HepG2 (cell line): ENCODE measurements around the gene TDRD9. TPM values are rescaled to one million over a fixed set of nuclear protein-coding genes. Genes with fewer than 3 reads are reported as not detected.

Experiments
- ARNT2 ChIP-seq: sonication (generic); formaldehyde crosslinking; IDR thresholded peaks from 2 replicates; pipeline ENCODE4 v1.8.0; 2022; ENCODE audit warnings: mild to moderate bottlenecking, low read depth, missing genetic modification reagents, moderate library complexity
- ATF7 ChIP-seq, 2 experiments: fragments of 450-650 bp in 1 of 2; sonication (generic) in 1 of 2; formaldehyde crosslinking in 1 of 2; IDR thresholded peaks; 2 replicates each; pipeline versions ENCODE4 v1.4.0 to v1.6.1; 2016 to 2020; ENCODE audit warnings: antibody characterized with exemption in 1 of 2, mild to moderate bottlenecking in 1 of 2, missing genetic modification reagents in 1 of 2
- GABPA ChIP-seq, 2 experiments: IDR thresholded peaks; 2 replicates each; pipeline ENCODE4 v1.6.1; 2011 to 2016; ENCODE audit warnings: low read depth in 2 of 2, low read length in 1 of 2, missing biosample characterization in 1 of 2, missing genetic modification characterization in 1 of 2
- HMG20A ChIP-seq: IDR thresholded peaks from 2 replicates; pipeline ENCODE4 v1.6.1; 2016; ENCODE audit warnings: borderline replicate concordance
- MAF1 ChIP-seq: sonication (generic); formaldehyde crosslinking; IDR thresholded peaks from 2 replicates; pipeline ENCODE4 v1.5.0; 2020; ENCODE audit warnings: missing genetic modification reagents, borderline replicate concordance
- MED13 ChIP-seq: sonication (generic); formaldehyde crosslinking; IDR thresholded peaks from 2 replicates; pipeline ENCODE4 v1.5.0; 2020; ENCODE audit warnings: missing genetic modification reagents
- MNT ChIP-seq: fragments of 450-650 bp; IDR thresholded peaks from 2 replicates; pipeline ENCODE4 v1.6.1; 2016
- NFE2 ChIP-seq: sonication (generic); formaldehyde crosslinking; IDR thresholded peaks from 2 replicates; pipeline ENCODE4 v1.4.0; 2020; ENCODE audit warnings: missing genetic modification reagents
- NR2F6 ChIP-seq, 2 experiments: IDR thresholded peaks; 2 replicates each; pipeline ENCODE4 v1.6.1; 2016; ENCODE audit warnings: antibody characterized with exemption in 1 of 2, mild to moderate bottlenecking in 1 of 2
- RELA ChIP-seq: sonication (generic); formaldehyde crosslinking; IDR thresholded peaks from 2 replicates; pipeline ENCODE4 v1.4.0; 2020; ENCODE audit warnings: missing genetic modification reagents
- REST ChIP-seq, 2 experiments: IDR thresholded peaks; 2 replicates each; pipeline ENCODE4 v1.6.1; 2011 to 2012; ENCODE audit warnings: low read length in 2 of 2, borderline replicate concordance in 1 of 2, low read depth in 1 of 2, mild to moderate bottlenecking in 1 of 2, moderate library complexity in 1 of 2
- RXRA ChIP-seq: sonication (generic); formaldehyde crosslinking; IDR thresholded peaks from 2 replicates; pipeline ENCODE4 v1.5.1; 2020; ENCODE audit warnings: missing genetic modification reagents
- RXRB ChIP-seq: IDR thresholded peaks from 2 replicates; pipeline ENCODE4 v1.6.1; 2016; ENCODE audit warnings: borderline replicate concordance, missing genetic modification reagents, missing compliant biosample characterization
- TOPORS ChIP-seq: sonication (generic); formaldehyde crosslinking; IDR thresholded peaks from 2 replicates; pipeline ENCODE4 v1.8.0; 2023; ENCODE audit warnings: mild to moderate bottlenecking, missing genetic modification reagents
- ZNF367 ChIP-seq: sonication (generic); formaldehyde crosslinking; IDR thresholded peaks from 2 replicates; pipeline ENCODE4 v1.4.0; 2020; ENCODE audit warnings: missing genetic modification reagents, borderline replicate concordance
- ZNF687 ChIP-seq: sonication (generic); formaldehyde crosslinking; IDR thresholded peaks from 2 replicates; pipeline ENCODE4 v1.5.1; 2020; ENCODE audit warnings: mild to moderate bottlenecking, missing genetic modification reagents, moderate library complexity
- ZNF720 ChIP-seq: sonication (generic); formaldehyde crosslinking; IDR thresholded peaks from 2 replicates; pipeline ENCODE4 v1.4.0; 2020; ENCODE audit warnings: missing genetic modification reagents
- ZNF746 ChIP-seq: sonication (generic); formaldehyde crosslinking; IDR thresholded peaks from 2 replicates; pipeline ENCODE4 v1.8.0; 2022; ENCODE audit warnings: mild to moderate bottlenecking, missing genetic modification reagents
- ZSCAN30 ChIP-seq: sonication (generic); formaldehyde crosslinking; IDR thresholded peaks from 2 replicates; pipeline ENCODE4 v1.5.0; 2020; ENCODE audit warnings: mild to moderate bottlenecking, missing genetic modification reagents
- polyA plus RNA-seq, 8 experiments: library from polyadenylated mRNA; depleted of rRNA in 3 of 8; stranded (reverse) in 7 of 8; unstranded in 1 of 8; fragments of >200 nt; fragmentation: Illumina TruSeq in 4 of 8; extraction: Trizol in 4 of 8; gene quantifications; 2 replicates each; pipeline versions ENCODE4 v1.2.1 to v1.2.3, GENCODE V29; 2011 to 2016; ENCODE audit warnings: low read depth in 4 of 8, missing spikeins in 1 of 8, mixed read lengths in 1 of 8; ENCODE audit not compliant: insufficient read depth in 1 of 8
- total RNA-seq, 5 experiments: library from RNA; depleted of rRNA; stranded (reverse); fragments of >200 nt; fragmentation: Illumina TruSeq; extraction: Trizol; gene quantifications; 2 replicates each; pipeline ENCODE4 v1.2.3, GENCODE V29; 2016; ENCODE audit warnings: low read depth in 1 of 5

The TDRD9 gene
- total and polyA plus RNA-seq, 2 of the 13 experiments (the other 11 are each of a cell fraction or from before 2014, with no cell fraction given) = not detected

GRCh38 chr14:103889313-103890051 lies 38.8 kb upstream of the TDRD9 start (continued):
- TF ChIP-seq MNT (no peak), ZSCAN30 (CRISPR knock-in tag) (no peak), NFE2 (CRISPR knock-in tag) (no peak), MED13 (CRISPR knock-in tag) (no peak), NR2F6 (IDR thresholded peaks at IDR 0.05) (no peak), NR2F6 (CRISPR knock-in tag; IDR thresholded peaks at IDR 0.05) (no peak), TOPORS (CRISPR knock-in tag) (no peak; the same call in 1 of the 2 replicates), ZNF746 (CRISPR knock-in tag) (peak; percentile 44; the same call in 1 of the 2 replicates), ZNF687 (peak; percentile 93), RXRB (CRISPR knock-in tag) (0 out of 2 replicates have a peak, but pooled peaks have one; percentile 7), HMG20A (CRISPR knock-in tag) (0 out of 2 replicates have a peak, but pooled peaks have one; percentile 15), ZNF720 (no peak), ARNT2 (CRISPR knock-in tag) (peak; percentile 35; the same call in 1 of the 2 replicates), MAF1 (CRISPR knock-in tag) (peak; percentile 68; the same call in 1 of the 2 replicates), RXRA (CRISPR knock-in tag) (0 out of 2 replicates have a peak, but pooled peaks have one; percentile 52), REST (IDR thresholded peaks at IDR 0.05; ENCODE audit: borderline replicate concordance in 1 of 2, low read depth in 1 of 2, low read length in 2 of 2) (no peak), RELA (CRISPR knock-in tag) (no peak), ATF7 (IDR thresholded peaks at IDR 0.05) (no peak), ATF7 (CRISPR knock-in tag; IDR thresholded peaks at IDR 0.05) (0 out of 2 replicates have a peak, but pooled peaks have one; percentile 64), GABPA (IDR thresholded peaks at IDR 0.05; ENCODE audit: low read depth, low read length) (no peak), GABPA (CRISPR knock-in tag; IDR thresholded peaks at IDR 0.05; ENCODE audit: low read depth) (no peak), ZNF367 (CRISPR knock-in tag) (no peak)
